Lower leg skin (tissue), 3 donors: ENCODE results near the gene DHX38.
"Not testable (repeated sequence)": the region's sequence is repeated elsewhere in the genome, so short reads cannot be mapped to it uniquely, and the experiment has no call there.

Experiments
- CTCF ChIP-seq, 3 donors: fragments of 450-650 bp; IDR thresholded peaks; one replicate each; pipeline ENCODE4 v1.5.1; 2016; ENCODE audit warnings: antibody characterized with exemption in 3 of 3, mild to moderate bottlenecking in 3 of 3, moderate library complexity in 2 of 3
- POLR2A ChIP-seq, 2 donors: fragments of 450-650 bp; IDR thresholded peaks; one replicate each; pipeline ENCODE4 v1.6.1; 2016 to 2017; ENCODE audit warnings: antibody characterized with exemption in 2 of 2, mild to moderate bottlenecking in 1 of 2, moderate library complexity in 1 of 2

- not testable (repeated sequence) for TF ChIP-seq POLR2A, CTCF (IDR thresholded peaks at IDR 0.05)
These were observed 36.3 kb upstream of the DHX38 start for GRCh38 chr16:72057313-72057712.
